Esophagus squamous epithelium (tissue), 4 donors: Measurements from ENCODE around the gene CYSTM1.

Experiments used
- CTCF ChIP-seq, 6 experiments: fragments of 450-650 bp in 4 of 6; fragments of 200-600 bp in 2 of 6; sonication (generic) in 2 of 6; IDR thresholded peaks; one replicate each; pipeline ENCODE4 v1.5.1; 2016 to 2019; ENCODE audit warnings: antibody characterized with exemption in 6 of 6, mild to moderate bottlenecking in 4 of 6, moderate library complexity in 4 of 6
- POLR2A ChIP-seq, 4 donors: fragments of 450-650 bp; IDR thresholded peaks; one replicate each; pipeline ENCODE4 v1.6.1; 2017; ENCODE audit warnings: antibody characterized with exemption in 4 of 4, mild to moderate bottlenecking in 4 of 4, moderate library complexity in 3 of 4

GRCh38 chr5:140232731-140233130, 57.7 kb downstream of the CYSTM1 start:
- TF ChIP-seq CTCF (IDR thresholded peaks at IDR 0.05) (no peak), POLR2A (IDR thresholded peaks at IDR 0.05) (no peak)
